H9 (cell line): Measurements from ENCODE around the gene DMXL2. TPM values are rescaled to one million over a fixed set of nuclear protein-coding genes. Genes with fewer than 3 reads are reported as not detected.
A peak's percentile ranks its signal among the peaks of the same experiment; 100 is the strongest.

Source experiments
- DNase-seq: peaks from one replicate; pipeline ENCODE4 v3.0.0-alpha.2; 2017
- H2AFZ ChIP-seq: one replicate; pipeline ENCODE4 v1.6.1; 2013; ENCODE audit warnings: mild to moderate bottlenecking, low read length, control low read depth, moderate library complexity
- H2AK5ac ChIP-seq: 2 replicates; pipeline ENCODE4 v1.6.1; 2013; ENCODE audit warnings: low read length, control low read depth, mixed read lengths; ENCODE audit not compliant: insufficient read length
- H2BK120ac ChIP-seq: one replicate; pipeline ENCODE4 v1.6.1; 2013; ENCODE audit warnings: low read depth, mild to moderate bottlenecking, low read length, control low read depth, inconsistent platforms; ENCODE audit not compliant: poor library complexity, severe bottlenecking
- H2BK12ac ChIP-seq: 2 replicates; pipeline ENCODE4 v1.6.1; 2013; ENCODE audit warnings: low read length, control low read depth, mixed read lengths, low read depth; ENCODE audit not compliant: insufficient read length
- H2BK15ac ChIP-seq: 2 replicates; pipeline ENCODE4 v1.6.1; 2013; ENCODE audit warnings: low read depth, low read length, control low read depth
- H2BK20ac ChIP-seq: one replicate; pipeline ENCODE4 v1.6.1; 2013; ENCODE audit warnings: low read depth, mild to moderate bottlenecking, low read length, control low read depth, inconsistent platforms; ENCODE audit not compliant: poor library complexity, severe bottlenecking
- H2BK5ac ChIP-seq: 2 replicates; pipeline ENCODE4 v1.6.1; 2013; ENCODE audit warnings: low read length, control low read depth, mixed read lengths; ENCODE audit not compliant: insufficient read length
- H3K14ac ChIP-seq: 2 replicates; pipeline ENCODE4 v1.6.1; 2013; ENCODE audit warnings: low read length, control low read depth; ENCODE audit not compliant: insufficient read depth
- H3K18ac ChIP-seq: 2 replicates; pipeline ENCODE4 v1.6.1; 2013; ENCODE audit warnings: low read depth, mild to moderate bottlenecking, mixed read lengths, low read length, control low read depth; ENCODE audit not compliant: insufficient read length
- H3K23ac ChIP-seq: 2 replicates; pipeline ENCODE4 v1.6.1; 2013; ENCODE audit warnings: low read length, control low read depth, mixed read lengths, low read depth; ENCODE audit not compliant: insufficient read length
- H3K23me2 ChIP-seq: 2 replicates; pipeline ENCODE4 v1.6.1; 2013; ENCODE audit warnings: low read depth, mild to moderate bottlenecking, mixed read lengths, low read length, control low read depth; ENCODE audit not compliant: insufficient read length, poor library complexity, severe bottlenecking
- H3K27ac ChIP-seq: 2 replicates; pipeline ENCODE4 v1.5.1; 2013; ENCODE audit warnings: low read length, control low read depth, mixed read lengths, low read depth; ENCODE audit not compliant: insufficient read length
- H3K27me3 ChIP-seq: 2 replicates; pipeline ENCODE4 v1.6.1; 2013; ENCODE audit warnings: low read length, control low read depth, inconsistent platforms; ENCODE audit not compliant: insufficient read depth
- H3K4ac ChIP-seq: 2 replicates; pipeline ENCODE4 v1.6.1; 2013; ENCODE audit warnings: low read depth, mild to moderate bottlenecking, control low read depth, inconsistent platforms, low read length, moderate library complexity
- H3K4me1 ChIP-seq: 2 replicates; pipeline ENCODE4 v1.6.1; 2013; ENCODE audit warnings: low read length, control low read depth, inconsistent platforms; ENCODE audit not compliant: insufficient read depth
- H3K4me2 ChIP-seq: 2 replicates; pipeline ENCODE4 v1.6.1; 2013; ENCODE audit warnings: low read length, control low read depth, mixed read lengths; ENCODE audit not compliant: insufficient read length, insufficient read depth
- H3K56ac ChIP-seq: 2 replicates; pipeline ENCODE4 v1.6.1; 2013; ENCODE audit warnings: low read depth, mild to moderate bottlenecking, mixed read lengths, low read length, control low read depth; ENCODE audit not compliant: insufficient read length
- H3K79me1 ChIP-seq: 2 replicates; pipeline ENCODE4 v1.6.1; 2013; ENCODE audit warnings: low read depth, mild to moderate bottlenecking, moderate library complexity, low read length, control low read depth, inconsistent platforms; ENCODE audit not compliant: insufficient read depth, poor library complexity, severe bottlenecking
- H3K79me2 ChIP-seq: 2 replicates; pipeline ENCODE4 v1.6.1; 2013; ENCODE audit warnings: low read length, control low read depth, inconsistent platforms; ENCODE audit not compliant: insufficient read depth
- H3K9ac ChIP-seq: 2 replicates; pipeline ENCODE4 v1.6.1; 2013; ENCODE audit warnings: low read length, control low read depth, mixed read lengths; ENCODE audit not compliant: insufficient read length; ENCODE audit errors: extremely low read depth
- H3K9me3 ChIP-seq: one replicate; pipeline ENCODE4 v1.6.1; 2013; ENCODE audit warnings: low read depth, low read length, inconsistent platforms; ENCODE audit not compliant: control insufficient read depth
- H3T11ph ChIP-seq: one replicate; pipeline ENCODE4 v1.6.1; 2013; ENCODE audit warnings: mild to moderate bottlenecking, low read length, control low read depth, inconsistent platforms
- H4K20me1 ChIP-seq: one replicate; pipeline ENCODE4 v1.6.1; 2013; ENCODE audit not compliant: control insufficient read depth, insufficient read length, insufficient read depth
- H4K5ac ChIP-seq: 2 replicates; pipeline ENCODE4 v1.6.1; 2013; ENCODE audit warnings: low read depth, mild to moderate bottlenecking, mixed read lengths, low read length, control low read depth; ENCODE audit not compliant: insufficient read length
- H4K8ac ChIP-seq: replicated peaks from 2 replicates; pipeline ENCODE4 v1.6.1; 2013; ENCODE audit warnings: low read length, control low read depth, mixed read lengths, low read depth; ENCODE audit not compliant: insufficient read length
- H4K91ac ChIP-seq: 2 replicates; pipeline ENCODE4 v1.6.1; 2013; ENCODE audit warnings: low read depth, mild to moderate bottlenecking, moderate library complexity, mixed read lengths, low read length, control low read depth; ENCODE audit not compliant: insufficient read length
- H3K27ac Mint-ChIP-seq, 3 experiments: 2 replicates in 2 of 3; 3 replicates in 1 of 3; pipeline ENCODE4 v1.8.0; 2020 to 2021; ENCODE audit warnings: mixed read lengths in 3 of 3, mild to moderate bottlenecking in 1 of 3, moderate library complexity in 1 of 3
- H3K27me3 Mint-ChIP-seq: 2 replicates; pipeline ENCODE4 v1.8.0; 2021; ENCODE audit warnings: low read depth, mild to moderate bottlenecking, moderate library complexity, mixed read lengths
- H3K36me3 Mint-ChIP-seq, 3 experiments: 2 replicates in 2 of 3; 3 replicates in 1 of 3; pipeline ENCODE4 v1.8.0; 2020 to 2021; ENCODE audit warnings: low read depth in 3 of 3, mixed read lengths in 3 of 3; ENCODE audit not compliant: insufficient read depth in 1 of 3
- H3K4me1 Mint-ChIP-seq, 2 experiments: 2 replicates each; pipeline ENCODE4 v1.8.0; 2020; ENCODE audit warnings: mixed read lengths in 2 of 2
- H3K4me3 Mint-ChIP-seq, 2 experiments: 2 replicates in 1 of 2; 3 replicates in 1 of 2; pipeline ENCODE4 v1.8.0; 2020 to 2021; ENCODE audit warnings: mild to moderate bottlenecking in 2 of 2, mixed read lengths in 2 of 2, moderate library complexity in 1 of 2
- H3K9me3 Mint-ChIP-seq, 2 experiments: 2 replicates in 1 of 2; 3 replicates in 1 of 2; pipeline ENCODE4 v1.8.0; 2020; ENCODE audit warnings: mild to moderate bottlenecking in 2 of 2, mixed read lengths in 2 of 2, moderate library complexity in 1 of 2
- CTCF ChIP-seq: fragments of 200-600 bp; sonication (generic); conservative IDR thresholded peaks from 3 replicates; pipeline ENCODE4 v1.8.0; 2021; ENCODE audit warnings: antibody characterized with exemption, mild to moderate bottlenecking
- WGBS: extraction: QIAGEN DNeasy Blood & Tissue Kit; methylation state at CpG from one replicate; pipeline ENCODE4 v1.1.7; 2013; ENCODE audit warnings: missing lambda C conversion rate, low lambda C conversion rate, mixed read lengths; ENCODE audit not compliant: insufficient read length; ENCODE audit errors: extremely low coverage; 5-methylcytosine and 5-hydroxymethylcytosine counted together
- total RNA-seq: library from RNA; stranded (reverse); gene quantifications from 2 replicates; pipeline ENCODE4 v1.2.1, GENCODE V29; 2021

The DMXL2 gene
- total RNA-seq, 1 experiment from 2014 or later = 13.9 TPM

- Mint-ChIP-seq H3K36me3 (peaks cover 2 to 4% (median 3%) of the 10 kb centered on the region in 3 experiments; a peak in 2 of 7 replicates), H3K27me3 (no peaks in the 10 kb centered on the region), H3K9me3 (no peaks in the 10 kb centered on the region), H3K4me1 (no peaks in the 10 kb centered on the region), H3K4me3 (no peak overlapping the region), H3K27ac (peak overlapping the region in 1 of 3 experiments; percentile 30; a peak in 1 of 7 replicates)
- Histone ChIP-seq H3K9me3 (no peaks in the 10 kb centered on the region), H4K5ac (no peak overlapping the region), H4K8ac (no peak overlapping the region), H3K4me1 (no peaks in the 10 kb centered on the region), H2BK120ac (no peak overlapping the region), H3K4ac (no peak overlapping the region), H3K79me2 (no peaks in the 10 kb centered on the region), H3T11ph (no peak overlapping the region), H2BK15ac (no peak overlapping the region), H2BK5ac (no peak overlapping the region), H3K56ac (no peak overlapping the region), H3K23ac (no peak overlapping the region), H2AFZ (no peak overlapping the region), H3K79me1 (no peaks in the 10 kb centered on the region), H3K18ac (no peak overlapping the region), H3K23me2 (no peaks in the 10 kb centered on the region), H3K9ac (no peak overlapping the region), H4K91ac (no peak overlapping the region), H3K27me3 (no peaks in the 10 kb centered on the region), H2AK5ac (no peak overlapping the region), H2BK20ac (no peak overlapping the region), H4K20me1 (no peaks in the 10 kb centered on the region), H2BK12ac (no peak overlapping the region), H3K27ac (no peak overlapping the region), H3K4me2 (no peak overlapping the region), H3K14ac (no peak overlapping the region)
- TF ChIP-seq CTCF = no peak
- DNase-seq = no peak
- WGBS = no CpG with 5 or more reads among the region's 4 CpGs
Measured at GRCh38 chr15:51492528-51492927, 130.0 kb downstream of the DMXL2 start.
